ENCODE results near the gene RYR2.

The RYR2 gene

DNA sequence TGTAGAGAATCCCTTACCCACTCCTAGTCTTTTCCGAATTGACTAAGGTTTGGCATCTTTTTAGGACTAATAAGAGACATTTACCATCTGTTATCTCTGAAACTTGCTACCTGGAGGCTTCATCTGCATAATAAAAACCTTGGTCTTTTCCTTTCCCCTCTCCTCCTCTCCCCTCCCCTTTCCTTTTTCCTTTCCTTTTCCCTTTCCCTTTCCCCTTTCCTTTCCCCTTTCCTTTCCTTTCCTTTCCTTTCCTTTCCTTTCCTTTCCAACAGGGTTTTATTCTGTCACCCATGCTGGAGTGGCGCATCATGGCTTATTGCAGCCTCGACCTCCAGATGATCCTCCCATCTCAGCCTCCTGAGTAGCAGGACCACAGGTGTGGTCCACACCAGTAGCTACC is 195.7 kb downstream of the RYR2 start:
- TF ChIP-seq GATA3 (IDR thresholded peaks at IDR 0.05; ENCODE audit: low read depth, low read length), result no peak
- no peak for TF ChIP-seq GATA2 (IDR thresholded peaks at IDR 0.05; ENCODE audit: low read depth, low read length)

- TF ChIP-seq GATA2 (IDR thresholded peaks at IDR 0.05; ENCODE audit: low read depth, low read length), result no peak
- no peak for TF ChIP-seq GATA3 (IDR thresholded peaks at IDR 0.05; ENCODE audit: low read depth, low read length)
These were observed 197.3 kb downstream of the RYR2 start for GRCh38 chr1:237239248-237239647.

- TF ChIP-seq GATA2 (IDR thresholded peaks at IDR 0.05; ENCODE audit: low read depth, low read length), result no peak
- TF ChIP-seq GATA3 (IDR thresholded peaks at IDR 0.05; ENCODE audit: low read depth, low read length), result no peak
These were observed 199.1 kb downstream of the RYR2 start for GRCh38 chr1:237241038-237241437.

DNA sequence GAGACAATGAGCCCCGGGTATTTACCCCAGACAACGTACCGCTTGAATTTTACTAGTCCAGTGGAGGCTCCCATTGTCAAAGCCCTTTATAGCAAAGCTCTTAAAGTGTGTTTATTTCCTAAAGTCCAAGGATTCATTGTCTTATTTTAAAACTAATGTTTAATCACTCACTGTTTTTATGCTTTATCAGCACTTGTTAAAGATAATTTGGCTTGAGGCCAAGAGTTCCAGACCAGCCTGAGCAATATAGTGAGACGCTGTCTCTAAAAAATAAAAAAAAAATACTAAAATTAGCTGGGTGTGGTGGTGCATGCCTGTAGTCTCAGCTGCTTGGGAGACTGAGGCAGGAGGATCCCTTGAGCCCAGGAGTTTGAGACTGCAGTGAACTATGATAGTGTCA is 202.8 kb downstream of the RYR2 start:
- no peak for TF ChIP-seq GATA2 (IDR thresholded peaks at IDR 0.05; ENCODE audit: low read depth, low read length)
- TF ChIP-seq GATA3 (IDR thresholded peaks at IDR 0.05; ENCODE audit: low read depth, low read length), result no peak

GRCh38 chr1:237247442-237247841 is 205.5 kb downstream of the RYR2 start:
- TF ChIP-seq GATA3 (IDR thresholded peaks at IDR 0.05; ENCODE audit: low read depth, low read length) (no peak), GATA2 (IDR thresholded peaks at IDR 0.05; ENCODE audit: low read depth, low read length) (no peak)

DNA sequence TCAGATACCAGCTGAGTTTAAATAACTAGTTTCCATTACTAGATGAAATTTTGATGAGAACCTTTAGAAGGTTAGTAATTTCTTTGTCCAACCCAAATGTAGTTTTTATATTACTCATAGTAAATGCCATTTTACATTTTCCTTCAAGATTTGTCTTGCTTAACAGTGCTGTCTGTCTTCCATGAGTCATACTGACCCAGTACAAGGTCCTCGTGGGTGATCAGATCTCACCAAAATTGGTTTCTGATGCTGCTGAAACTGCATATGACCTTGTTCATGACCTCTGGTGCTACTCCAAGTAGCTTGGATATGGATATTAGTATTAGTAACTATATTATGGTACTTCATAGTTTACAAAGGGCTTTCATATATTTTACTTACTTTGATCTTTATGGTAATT is 207.1 kb downstream of the RYR2 start:
- no peak for TF ChIP-seq GATA2 (IDR thresholded peaks at IDR 0.05; ENCODE audit: low read depth, low read length)
- TF ChIP-seq GATA3 (IDR thresholded peaks at IDR 0.05; ENCODE audit: low read depth, low read length), result no peak

- no peak for TF ChIP-seq GATA2 (IDR thresholded peaks at IDR 0.05; ENCODE audit: low read depth, low read length)
- no peak for TF ChIP-seq GATA3 (IDR thresholded peaks at IDR 0.05; ENCODE audit: low read depth, low read length)
These were observed 208.1 kb downstream of the RYR2 start for GRCh38 chr1:237250055-237250454.

- no peak for TF ChIP-seq GATA2 (IDR thresholded peaks at IDR 0.05; ENCODE audit: low read depth, low read length)
- TF ChIP-seq GATA3 (IDR thresholded peaks at IDR 0.05; ENCODE audit: low read depth, low read length), result no peak
These were observed 213.1 kb downstream of the RYR2 start for GRCh38 chr1:237255071-237255470.

DNA sequence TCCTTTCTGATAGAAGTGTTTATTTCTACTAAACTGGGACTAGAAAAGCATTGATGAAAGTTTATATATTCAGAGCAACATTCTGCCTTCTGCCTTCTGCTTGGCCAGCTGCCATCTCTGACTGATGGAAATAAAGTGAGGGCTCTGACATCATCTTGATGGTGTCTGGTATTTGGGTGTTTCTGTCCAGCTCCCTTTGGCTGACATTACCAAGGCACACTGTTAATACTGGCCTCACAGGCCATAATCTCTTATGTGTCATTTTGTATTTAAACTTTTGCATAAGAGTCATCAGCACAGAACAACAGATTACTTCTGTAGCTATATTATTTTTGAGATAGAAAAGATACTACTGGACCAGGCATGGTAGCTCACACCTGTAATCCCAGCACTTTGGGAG is 216.9 kb downstream of the RYR2 start:
- TF ChIP-seq GATA3 (IDR thresholded peaks at IDR 0.05; ENCODE audit: low read depth, low read length) (peak; percentile 50; the same call in 1 of the 2 replicates), GATA2 (IDR thresholded peaks at IDR 0.05; ENCODE audit: low read depth, low read length) (peak; percentile 69; the same call in 1 of the 2 replicates)

DNA sequence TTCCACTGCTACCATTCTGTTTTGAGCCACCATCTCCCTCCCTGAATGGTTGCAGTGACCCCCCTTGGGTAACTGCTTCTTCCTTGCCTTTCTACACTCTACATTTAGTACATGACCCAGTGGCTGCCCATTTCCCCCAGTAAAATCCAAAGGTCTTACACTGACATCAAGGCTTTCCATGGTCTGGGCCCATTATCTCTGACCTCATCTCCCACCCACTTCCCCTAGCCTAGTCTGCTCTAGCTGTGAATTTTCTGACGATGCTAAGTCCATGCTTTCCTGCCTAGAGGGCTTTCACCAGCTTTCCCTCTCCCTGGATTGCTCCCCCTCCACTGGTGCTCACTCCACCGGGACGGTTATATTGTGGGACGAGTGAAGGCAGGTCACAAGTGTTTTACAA is 219.2 kb downstream of the RYR2 start:
- peak; percentile 93 for TF ChIP-seq GATA2 (IDR thresholded peaks at IDR 0.05; ENCODE audit: low read depth, low read length)
- TF ChIP-seq GATA3 (IDR thresholded peaks at IDR 0.05; ENCODE audit: low read depth, low read length), result peak; percentile 87

- TF ChIP-seq GATA2 (IDR thresholded peaks at IDR 0.05; ENCODE audit: low read depth, low read length), result no peak
- no peak for TF ChIP-seq GATA3 (IDR thresholded peaks at IDR 0.05; ENCODE audit: low read depth, low read length)
These were observed 225.8 kb downstream of the RYR2 start for GRCh38 chr1:237267743-237268142.

DNA sequence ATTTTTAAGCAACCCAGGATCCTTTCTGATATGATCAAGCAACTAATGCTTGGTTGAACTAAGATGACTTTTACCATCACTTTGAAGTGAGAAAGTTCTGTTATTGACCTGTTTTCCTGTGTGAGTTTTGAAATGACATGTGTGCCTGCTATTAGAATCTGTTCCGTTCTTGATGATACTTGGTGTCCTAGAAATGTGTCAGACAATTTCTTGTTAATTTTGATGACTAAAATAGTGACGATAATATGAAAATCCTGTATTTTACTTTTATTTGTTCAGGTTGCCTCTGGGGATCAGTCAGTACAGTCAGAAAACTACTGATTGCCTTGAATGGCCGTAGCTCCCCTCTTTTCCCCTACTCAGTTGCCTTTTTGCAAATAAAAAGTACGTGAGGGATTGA is 228.0 kb downstream of the RYR2 start:
- TF ChIP-seq GATA2 (IDR thresholded peaks at IDR 0.05; ENCODE audit: low read depth, low read length), result no peak

DNA sequence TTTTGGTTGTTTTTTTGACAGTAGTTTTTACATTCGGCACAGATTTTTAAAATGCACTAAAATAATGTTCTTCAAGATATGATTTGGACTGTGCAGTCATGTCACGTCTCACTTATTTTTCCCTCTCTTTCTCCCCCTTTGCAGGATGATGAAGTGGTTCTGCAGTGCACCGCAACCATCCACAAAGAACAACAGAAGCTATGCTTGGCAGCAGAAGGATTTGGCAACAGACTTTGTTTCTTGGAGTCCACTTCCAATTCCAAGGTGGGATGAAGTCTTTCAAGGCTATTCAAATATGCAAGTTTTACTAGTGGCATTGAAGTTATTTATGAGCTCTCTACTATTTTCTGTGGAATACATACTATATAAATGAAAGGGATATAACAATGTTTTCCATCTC is 228.4 kb downstream of the RYR2 start:
- TF ChIP-seq GATA2 (IDR thresholded peaks at IDR 0.05; ENCODE audit: low read depth, low read length), result no peak
- no peak for TF ChIP-seq GATA3 (IDR thresholded peaks at IDR 0.05; ENCODE audit: low read depth, low read length)

- TF ChIP-seq GATA3 (IDR thresholded peaks at IDR 0.05; ENCODE audit: low read depth, low read length) (peak; percentile 63; the same call in 1 of the 2 replicates), GATA2 (IDR thresholded peaks at IDR 0.05; ENCODE audit: low read depth, low read length) (no peak)
These were observed 237.6 kb downstream of the RYR2 start for GRCh38 chr1:237279629-237280028.

DNA sequence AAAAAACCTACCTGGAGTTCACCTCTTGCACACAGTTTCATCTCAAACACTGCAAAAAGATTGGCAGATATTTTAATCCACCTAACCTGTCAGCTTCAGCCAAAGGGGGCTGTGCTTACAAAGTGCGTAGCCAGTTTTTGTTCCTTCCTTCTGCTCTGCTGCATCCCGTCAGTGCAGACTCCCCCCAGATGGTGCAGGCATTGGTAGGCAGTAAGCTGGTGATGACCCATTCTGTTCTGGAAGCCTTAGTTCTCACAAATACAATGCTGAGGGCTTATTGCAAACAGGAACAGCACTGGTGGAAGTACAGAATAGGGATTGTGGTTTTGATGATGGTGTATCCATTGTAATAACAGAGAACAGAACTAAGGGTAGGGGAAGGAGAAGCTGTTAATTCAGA is 239.5 kb downstream of the RYR2 start:
- no peak for TF ChIP-seq GATA3 (IDR thresholded peaks at IDR 0.05; ENCODE audit: low read depth, low read length)
- no peak for TF ChIP-seq GATA2 (IDR thresholded peaks at IDR 0.05; ENCODE audit: low read depth, low read length)

DNA sequence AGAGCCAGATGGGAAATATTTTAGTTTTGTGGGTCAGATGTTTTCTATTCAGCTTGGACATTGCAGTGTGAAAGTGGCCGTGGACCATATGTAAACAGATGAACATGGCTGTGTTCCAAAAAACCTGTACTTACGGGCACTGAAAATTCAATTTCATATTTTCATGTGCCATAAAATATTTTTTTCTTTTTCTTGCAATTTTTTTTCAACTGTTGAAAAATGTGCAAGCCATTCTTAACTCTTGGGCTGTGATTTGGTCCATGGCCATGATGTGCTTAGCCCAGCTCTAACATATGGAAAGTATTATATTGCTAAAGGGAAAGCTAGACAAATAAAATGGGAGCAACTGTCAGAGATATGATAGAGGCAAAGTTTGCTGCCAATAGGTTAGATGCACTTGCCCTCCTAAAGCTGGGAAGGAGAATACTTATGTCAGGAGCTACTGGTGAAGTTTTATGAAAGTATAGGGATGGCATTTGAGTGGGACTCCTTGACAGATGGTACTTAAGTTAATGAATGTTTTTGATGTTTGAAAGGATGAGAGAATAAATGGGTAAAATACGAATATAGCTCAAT is 240.3 kb downstream of the RYR2 start:
- TF ChIP-seq GATA2 (IDR thresholded peaks at IDR 0.05; ENCODE audit: low read depth, low read length), result no peak
- TF ChIP-seq GATA3 (IDR thresholded peaks at IDR 0.05; ENCODE audit: low read depth, low read length), result no peak

Data from SH-SY5Y (cell line).